ENCODE measurements around the gene BCL2L2.
A peak's percentile ranks its signal among the peaks of the same experiment; 100 is the strongest.
"Not testable (repeated sequence)": the region's sequence is repeated elsewhere in the genome, so short reads cannot be mapped to it uniquely, and the experiment has no call there.

The BCL2L2 gene

GRCh38 chr14:23300687-23301223 is 5.9 kb upstream of the BCL2L2 start:
- no peak for DNase-seq

- DNase-seq, result peak; percentile 98
These were observed 5.2 kb upstream of the BCL2L2 start for GRCh38 chr14:23301288-23301968.

GRCh38 chr14:23301969-23302289 is 4.7 kb upstream of the BCL2L2 start:
- no peak for DNase-seq

GRCh38 chr14:23302290-23303225 is 4.1 kb upstream of the BCL2L2 start, which contains the start of gene PPP1R3E:
TSS of gene PPP1R3E (minus strand) at chr14:23302859. CDS start at chr14:23302576, 283 bp downstream.
- peak; percentile 68 for DNase-seq

- DNase-seq, result no peak
These were observed 505 bp downstream of the BCL2L2 start for GRCh38 chr14:23307146-23307530.

- no peak for DNase-seq
These were observed 1.3 kb downstream of the BCL2L2 start for GRCh38 chr14:23307687-23308644.

GRCh38 chr14:23308721-23309445 is 2.2 kb downstream of the BCL2L2 start:
- no peak for DNase-seq

GRCh38 chr14:23310546-23310945 is 3.9 kb downstream of the BCL2L2 start:
- DNase-seq, result no peak

GRCh38 chr14:23316300-23316699 is 9.7 kb downstream of the BCL2L2 start:
- no peak for DNase-seq

GRCh38 chr14:23319746-23320583 is 13.3 kb downstream of the BCL2L2 start:
- DNase-seq, result no peak

GRCh38 chr14:23320584-23321571 is 14.2 kb downstream of the BCL2L2 start, which contains the start of gene PABPN1:
TSS of gene PABPN1 (plus strand) at chr14:23321457. CDS start at chr14:23321470, 13 bp downstream.
- DNase-seq, result peak; percentile 99

GRCh38 chr14:23321572-23322547 is 15.2 kb downstream of the BCL2L2 start:
- DNase-seq, result peak; percentile 42

GRCh38 chr14:23322568-23323517 is 16.2 kb downstream of the BCL2L2 start:
- DNase-seq, result no peak

- no peak for DNase-seq
These were observed 17.3 kb downstream of the BCL2L2 start for GRCh38 chr14:23323838-23324454.

- DNase-seq, result no peak
These were observed 17.8 kb downstream of the BCL2L2 start for GRCh38 chr14:23324455-23324846.

- DNase-seq, result no peak
These were observed 18.4 kb downstream of the BCL2L2 start for GRCh38 chr14:23324993-23325392.

- not testable (repeated sequence) for DNase-seq
These were observed 19.1 kb downstream of the BCL2L2 start for GRCh38 chr14:23325746-23326145.

Data from OCI-M1 (cell line).